NCI-H748 (cell line): ENCODE measurements around the gene C16orf95.
"Not testable (repeated sequence)": the region's sequence is repeated elsewhere in the genome, so short reads cannot be mapped to it uniquely, and the experiment has no call there.

ENCODE experiments used
- DNase-seq: peaks from one replicate; lab custom pipeline; 2025; ENCODE audit not compliant: unreplicated experiment; lab: John Stamatoyannopoulos, UW

The C16orf95 gene

DNA sequence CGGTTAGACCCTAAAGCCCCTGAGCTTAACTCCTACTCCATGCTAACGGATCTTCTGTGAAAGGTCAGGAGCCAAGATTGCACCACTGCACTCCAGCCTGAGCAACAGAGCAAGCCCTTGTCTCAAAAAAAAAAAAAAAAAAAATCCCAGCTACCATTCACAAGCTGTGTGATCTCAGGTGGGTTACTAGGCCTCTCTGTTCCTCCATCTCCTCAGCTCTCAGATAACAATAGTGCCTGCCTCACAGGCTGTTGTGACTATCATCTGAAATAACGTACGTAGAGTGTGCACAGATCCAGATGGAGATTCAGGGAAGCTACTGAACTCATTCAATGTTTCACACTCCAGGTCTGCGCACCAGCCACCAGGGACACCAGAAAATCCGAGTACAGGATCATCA, 57.8 kb downstream of the C16orf95 start:
- DNase-seq: no peak

DNA sequence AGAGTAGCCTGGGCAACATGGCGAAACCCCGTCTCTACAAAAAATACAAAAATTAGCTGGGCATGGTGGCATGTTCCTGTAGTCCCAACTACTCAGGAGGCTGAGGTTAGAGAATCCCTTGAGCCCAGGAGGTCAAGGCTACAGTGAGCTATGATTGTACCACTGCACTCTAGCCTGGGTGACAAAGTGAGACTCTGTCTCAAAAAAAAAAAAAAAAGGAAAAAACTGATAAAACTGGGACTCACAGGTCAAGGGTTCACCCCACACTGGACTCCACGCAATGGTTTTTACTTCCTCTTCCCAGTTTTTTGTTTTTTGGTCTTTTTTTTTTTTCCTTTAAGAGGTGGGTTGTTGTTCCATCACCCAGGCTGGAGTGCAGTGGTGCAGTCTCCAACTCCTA, 58.5 kb downstream of the C16orf95 start:
- DNase-seq: not testable (repeated sequence)

DNA sequence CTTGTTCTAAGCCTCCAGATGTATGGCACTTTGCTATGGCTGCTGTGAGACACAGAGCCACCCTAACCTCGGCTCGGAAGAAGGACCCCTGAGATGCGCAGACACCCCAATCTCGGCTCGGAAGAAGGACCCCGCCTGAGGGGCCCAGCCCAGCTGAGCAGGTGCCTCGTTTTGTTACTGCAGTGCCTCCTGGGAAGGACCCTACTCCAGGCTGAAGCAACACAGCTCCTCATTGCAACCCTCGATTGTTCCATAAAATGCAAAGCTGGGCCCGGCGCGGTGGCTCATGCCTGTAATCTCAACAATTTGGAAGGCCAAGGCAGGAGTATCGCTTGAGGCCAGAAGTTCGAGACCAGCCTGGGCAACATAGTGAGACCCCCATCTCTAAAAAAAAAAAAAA, 61.3 kb downstream of the C16orf95 start:
- no peak for DNase-seq

DNA sequence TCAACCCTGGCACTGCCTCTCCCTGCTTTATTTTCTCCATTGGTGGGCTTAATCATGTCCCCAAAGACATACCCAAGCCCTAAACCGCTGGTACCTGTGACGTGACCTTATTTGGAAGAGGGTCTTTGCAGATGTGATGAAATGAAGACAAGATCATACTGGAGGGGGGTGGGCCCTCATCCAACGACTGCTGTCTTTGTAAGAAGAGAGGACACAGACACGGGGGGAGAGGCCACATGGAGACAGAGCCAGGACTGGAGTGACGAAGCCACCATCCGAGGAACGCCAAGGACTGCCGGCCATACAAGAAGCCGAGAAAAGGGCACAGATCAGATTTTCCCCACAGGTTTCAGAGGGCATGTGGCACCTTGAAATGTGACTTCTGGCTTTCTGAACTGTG, 62.5 kb downstream of the C16orf95 start:
- no peak for DNase-seq

DNA sequence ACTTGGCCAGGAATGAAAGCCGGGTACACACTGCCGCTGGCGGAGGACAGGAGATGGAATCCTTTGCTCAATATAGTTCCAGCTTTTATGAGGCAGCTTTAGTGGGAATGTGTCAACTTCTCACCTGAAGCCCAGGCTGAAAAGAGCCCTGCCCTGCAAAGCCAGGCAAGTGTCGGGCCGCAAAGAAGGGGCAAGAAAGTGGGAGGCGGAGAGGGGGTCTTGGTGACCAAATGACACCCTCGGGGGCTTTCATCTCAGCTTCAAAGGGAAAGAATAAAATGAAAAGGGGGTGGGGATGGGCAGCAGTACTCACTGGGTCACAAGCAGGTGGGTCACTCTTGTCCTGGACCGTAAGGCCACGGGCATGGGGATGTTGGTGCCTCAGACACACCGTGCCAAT, 62.9 kb downstream of the C16orf95 start:
- no peak for DNase-seq

DNA sequence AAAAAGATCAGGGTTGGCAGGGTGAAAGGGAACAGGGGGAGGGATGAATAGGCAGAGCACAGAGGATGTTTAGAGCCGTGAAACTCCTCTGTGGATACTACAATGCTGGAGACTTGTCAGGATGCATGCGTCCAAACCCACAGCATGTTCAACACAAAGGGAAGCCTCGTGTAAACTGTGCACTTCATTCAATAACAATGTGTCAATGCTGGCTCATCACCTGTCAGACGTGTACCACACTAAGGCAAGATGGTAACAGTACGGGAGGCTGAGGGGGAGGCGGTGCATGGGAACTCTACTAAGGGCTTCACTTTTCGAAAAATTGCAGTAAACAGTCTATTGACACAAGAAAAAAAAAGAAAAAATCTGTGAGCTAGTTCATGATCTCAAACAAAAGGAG, 63.7 kb downstream of the C16orf95 start:
- no peak for DNase-seq
